Keratinocyte (primary cell): ENCODE measurements around the gene GALNT9. TPM values are rescaled to one million over a fixed set of nuclear protein-coding genes. Genes with fewer than 3 reads are reported as not detected.

Experiments used
- DNase-seq: peaks from one replicate; pipeline ENCODE4 v3.0.0-alpha.2; 2011; ENCODE audit warnings: low read depth, missing footprints, low spot score
- FAIRE-seq: peaks from 2 replicates; lab custom pipeline; 2011; peaks lifted over from hg19 to GRCh38; lab: Jason Lieb, UNC
- H2AFZ ChIP-seq: 2 replicates; pipeline ENCODE4 v1.6.0; 2012; ENCODE audit warnings: low read length, control low read depth, inconsistent platforms; ENCODE audit not compliant: control insufficient read depth
- H3K27ac ChIP-seq: 2 replicates; pipeline ENCODE4 v1.5.1; 2011; ENCODE audit warnings: low read length; ENCODE audit not compliant: control insufficient read depth, insufficient read depth
- H3K27me3 ChIP-seq: 3 replicates; pipeline ENCODE4 v1.6.0; 2011; ENCODE audit warnings: low read length; ENCODE audit not compliant: control insufficient read depth, insufficient read depth; ENCODE audit errors: extremely low read depth
- H3K36me3 ChIP-seq, 2 experiments: 2 replicates in 1 of 2; 3 replicates in 1 of 2; pipeline ENCODE4 v1.5.1; 2011; ENCODE audit warnings: low read length in 2 of 2, mild to moderate bottlenecking in 1 of 2; ENCODE audit not compliant: control insufficient read depth in 2 of 2, insufficient read depth in 2 of 2; ENCODE audit errors: extremely low read depth in 1 of 2
- H3K4me1 ChIP-seq: 3 replicates; pipeline ENCODE4 v1.5.1; 2011; ENCODE audit warnings: low read length; ENCODE audit not compliant: control insufficient read depth, insufficient read depth; ENCODE audit errors: extremely low read depth
- H3K4me2 ChIP-seq: 3 replicates; pipeline ENCODE4 v1.6.0; 2011; ENCODE audit warnings: low read depth, low read length; ENCODE audit not compliant: control insufficient read depth, insufficient read depth; ENCODE audit errors: extremely low read depth
- H3K4me3 ChIP-seq, 3 experiments: fragments of 200-600 bp in 1 of 3; sonication (generic) in 1 of 3; 2 replicates in 2 of 3; 3 replicates in 1 of 3; pipeline ENCODE4 v1.5.1; 2011 to 2016; ENCODE audit warnings: low read length in 3 of 3, mild to moderate bottlenecking in 3 of 3, control low read depth in 2 of 3, inconsistent platforms in 1 of 3, low read depth in 1 of 3, mixed read lengths in 1 of 3, mixed run types in 1 of 3, moderate library complexity in 1 of 3; ENCODE audit not compliant: control insufficient read depth in 2 of 3, insufficient read depth in 2 of 3; ENCODE audit errors: extremely low read depth in 1 of 3
- H3K79me2 ChIP-seq: 2 replicates; pipeline ENCODE4 v1.6.0; 2012; ENCODE audit warnings: low read length; ENCODE audit not compliant: control insufficient read depth, insufficient read depth
- H3K9ac ChIP-seq: 3 replicates; pipeline ENCODE4 v1.6.0; 2011; ENCODE audit warnings: low read length; ENCODE audit not compliant: control insufficient read depth, insufficient read depth; ENCODE audit errors: extremely low read depth
- H3K9me1 ChIP-seq: 3 replicates; pipeline ENCODE4 v1.6.0; 2011; ENCODE audit warnings: low read length; ENCODE audit not compliant: control insufficient read depth, insufficient read depth; ENCODE audit errors: extremely low read depth
- H3K9me3 ChIP-seq: 2 replicates; pipeline ENCODE4 v1.5.1; 2012; ENCODE audit warnings: low read depth, low read length; ENCODE audit not compliant: control insufficient read depth
- H4K20me1 ChIP-seq: 3 replicates; pipeline ENCODE4 v1.6.0; 2011; ENCODE audit warnings: low read length; ENCODE audit not compliant: control insufficient read depth, insufficient read depth; ENCODE audit errors: extremely low read depth
- EZH2 ChIP-seq: IDR thresholded peaks from one replicate; pipeline ENCODE4 v1.6.1; 2012; ENCODE audit warnings: inconsistent platforms, mild to moderate bottlenecking, low read length, moderate library complexity
- dilution Hi-C: fragments of 300-500 bp; cut with MboI; formaldehyde crosslinking; loops from one replicate; pipeline ENCODE4 v1.7.0; 2020; ENCODE audit warnings: low sequenced_read_pairs; ENCODE audit not compliant: extremely low pct_ligation_motif_present
- polyA plus RNA-seq, 5 experiments: library from polyadenylated mRNA; depleted of rRNA in 3 of 5; stranded (reverse) in 3 of 5; stranded (forward) in 1 of 5; unstranded in 1 of 5; fragments of >200 nt; gene quantifications; 1 replicate in 1 of 5; 2 replicates in 3 of 5; 3 replicates in 1 of 5; pipeline versions ENCODE4 v1.2.1 to v1.2.3, GENCODE V29; 2011 to 2012; ENCODE audit warnings: missing spikeins in 2 of 5, low read depth in 1 of 5, low replicate concordance in 1 of 5
- TF ChIP-seq, protein P1 (sequence below), 3 experiments: IDR thresholded peaks in 1 of 3; conservative IDR thresholded peaks in 1 of 3; optimal IDR thresholded peaks in 1 of 3; 2 replicates in 2 of 3; 3 replicates in 1 of 3; pipeline versions ENCODE3 to v1.5.1; 2011; ENCODE audit warnings: low read length in 3 of 3, mild to moderate bottlenecking in 3 of 3, moderate library complexity in 2 of 3, control low read depth in 1 of 3, inconsistent platforms in 1 of 3; ENCODE audit not compliant: insufficient read depth in 2 of 3; ENCODE audit errors: extremely low read depth in 1 of 3

Gene GALNT9
- polyA plus RNA-seq, 1 donor (not counting 4 experiments of a cell fraction or from before 2014, with no cell fraction given) = not detected

DNA sequence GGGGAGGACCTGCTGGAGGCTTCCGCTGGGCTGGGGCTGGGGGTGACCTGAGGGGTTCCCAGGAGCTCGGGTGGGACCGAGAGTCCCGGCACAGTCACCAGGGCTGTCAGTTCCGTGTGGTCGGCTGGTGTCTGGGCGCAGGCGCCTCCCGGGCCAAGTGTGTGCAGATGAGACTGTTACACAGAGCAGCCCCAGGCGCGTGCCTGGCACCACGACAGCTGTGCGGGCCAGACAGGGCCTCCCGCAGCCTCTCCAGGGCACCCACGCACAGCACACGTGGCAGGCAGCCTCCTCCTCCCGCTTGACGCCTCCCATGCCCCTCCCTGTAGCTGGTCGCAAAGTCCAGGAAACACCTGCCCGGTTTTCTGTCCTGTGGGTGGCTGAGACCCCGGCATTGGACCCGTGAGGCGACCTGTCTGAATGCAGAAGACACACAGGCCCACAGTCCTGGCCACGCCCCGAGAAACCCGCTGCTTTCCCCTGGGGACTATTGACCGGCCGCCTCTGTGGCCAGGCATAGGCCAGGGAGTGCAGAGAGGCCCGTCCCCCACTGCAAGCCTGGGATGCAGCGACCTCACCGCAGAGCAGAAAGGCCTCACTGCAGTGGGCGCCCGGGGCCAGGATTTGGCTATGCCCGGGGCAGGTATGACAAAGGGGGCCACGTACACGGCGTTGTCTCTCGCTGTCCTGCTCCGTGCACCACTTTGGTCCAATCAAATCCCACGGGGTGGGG lies 12.1 kb upstream of the GALNT9 start:
- FAIRE-seq (no peak), DNase-seq (no peak)
- no peaks in the 10 kb centered on the region for H3K4me1 ChIP-seq
- H3K9me3 ChIP-seq = peaks cover 11% of the 10 kb centered on the region
- H3K4me2 ChIP-seq = no peak overlapping the region
- H3K27ac ChIP-seq = no peak overlapping the region
- no peaks in the 10 kb centered on the region for H3K9me1 ChIP-seq
- H3K4me3 ChIP-seq = no peak overlapping the region
- H3K79me2 ChIP-seq = no peaks in the 10 kb centered on the region
- H4K20me1 ChIP-seq = no peaks in the 10 kb centered on the region
- no peak for TF ChIP-seq EZH2
- TF ChIP-seq, protein P1, sequence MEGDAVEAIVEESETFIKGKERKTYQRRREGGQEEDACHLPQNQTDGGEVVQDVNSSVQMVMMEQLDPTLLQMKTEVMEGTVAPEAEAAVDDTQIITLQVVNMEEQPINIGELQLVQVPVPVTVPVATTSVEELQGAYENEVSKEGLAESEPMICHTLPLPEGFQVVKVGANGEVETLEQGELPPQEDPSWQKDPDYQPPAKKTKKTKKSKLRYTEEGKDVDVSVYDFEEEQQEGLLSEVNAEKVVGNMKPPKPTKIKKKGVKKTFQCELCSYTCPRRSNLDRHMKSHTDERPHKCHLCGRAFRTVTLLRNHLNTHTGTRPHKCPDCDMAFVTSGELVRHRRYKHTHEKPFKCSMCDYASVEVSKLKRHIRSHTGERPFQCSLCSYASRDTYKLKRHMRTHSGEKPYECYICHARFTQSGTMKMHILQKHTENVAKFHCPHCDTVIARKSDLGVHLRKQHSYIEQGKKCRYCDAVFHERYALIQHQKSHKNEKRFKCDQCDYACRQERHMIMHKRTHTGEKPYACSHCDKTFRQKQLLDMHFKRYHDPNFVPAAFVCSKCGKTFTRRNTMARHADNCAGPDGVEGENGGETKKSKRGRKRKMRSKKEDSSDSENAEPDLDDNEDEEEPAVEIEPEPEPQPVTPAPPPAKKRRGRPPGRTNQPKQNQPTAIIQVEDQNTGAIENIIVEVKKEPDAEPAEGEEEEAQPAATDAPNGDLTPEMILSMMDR (optimal IDR thresholded peaks at IDR 0.05 in 1 of 3, IDR thresholded peaks at IDR 0.05 in 1 of 3, conservative IDR thresholded peaks at IDR 0.05 in 1 of 3; ENCODE audit: extremely low read depth in 1 of 3, insufficient read depth in 2 of 3, low read length in 3 of 3) = no peak
- dilution Hi-C loops = no loop called here
- peaks cover 8% of the 10 kb centered on the region for H3K27me3 ChIP-seq
- no peak overlapping the region for H2AFZ ChIP-seq
- H3K36me3 ChIP-seq = no peaks in the 10 kb centered on the region
- H3K9ac ChIP-seq = no peak overlapping the region

DNA sequence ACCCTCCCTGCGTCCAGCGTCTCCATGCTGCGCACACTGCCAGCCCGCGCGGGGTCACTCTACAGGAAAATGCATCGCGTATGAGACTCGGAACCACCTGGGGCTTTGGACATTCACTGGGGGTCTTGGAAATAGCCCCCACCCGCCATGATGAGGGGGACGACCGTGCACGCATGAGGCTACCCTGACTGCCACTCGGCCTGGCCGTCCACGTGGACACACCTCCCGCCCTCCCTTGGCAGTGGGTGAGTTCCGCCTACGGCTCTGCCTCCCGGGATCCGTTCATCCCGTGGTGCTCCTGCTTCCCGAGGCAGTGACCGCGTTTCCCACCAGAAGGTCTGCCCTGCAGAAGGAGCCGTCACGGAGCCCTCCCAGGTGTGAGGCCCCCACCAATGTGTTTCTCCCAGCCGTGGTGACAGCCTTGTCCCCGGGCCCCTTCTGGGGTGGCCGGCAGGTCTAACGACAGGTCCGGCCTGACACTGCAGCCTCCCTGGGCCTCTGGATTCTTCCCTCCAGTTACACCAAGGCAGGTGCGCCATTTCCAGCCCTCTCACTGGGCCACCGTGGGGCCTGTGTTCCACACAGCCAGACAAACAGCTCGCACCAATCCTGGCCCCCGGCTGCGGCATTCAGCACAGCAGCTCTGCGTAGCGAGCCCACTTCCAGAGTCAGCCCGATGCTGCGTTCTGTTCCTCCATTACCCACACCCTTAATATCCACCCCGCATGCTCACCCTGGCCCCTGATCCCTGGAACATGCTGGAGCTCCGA lies 11.1 kb upstream of the GALNT9 start:
- FAIRE-seq (no peak), DNase-seq (no peak)
- TF ChIP-seq EZH2 = no peak
- TF ChIP-seq, protein P1 (optimal IDR thresholded peaks at IDR 0.05 in 1 of 3, IDR thresholded peaks at IDR 0.05 in 1 of 3, conservative IDR thresholded peaks at IDR 0.05 in 1 of 3; ENCODE audit: extremely low read depth in 1 of 3, insufficient read depth in 2 of 3, low read length in 3 of 3) = no peak
- no peaks in the 10 kb centered on the region for H3K79me2 ChIP-seq
- H3K4me3 ChIP-seq = no peak overlapping the region
- H3K27ac ChIP-seq = no peak overlapping the region
- dilution Hi-C loops = no loop called here
- H3K9ac ChIP-seq = no peak overlapping the region
- peaks cover 12% of the 10 kb centered on the region for H3K9me3 ChIP-seq
- no peak overlapping the region for H2AFZ ChIP-seq
- no peaks in the 10 kb centered on the region for H3K9me1 ChIP-seq
- no peak overlapping the region for H3K4me2 ChIP-seq
- no peaks in the 10 kb centered on the region for H4K20me1 ChIP-seq
- no peaks in the 10 kb centered on the region for H3K36me3 ChIP-seq
- H3K4me1 ChIP-seq = no peaks in the 10 kb centered on the region
- peaks cover 8% of the 10 kb centered on the region for H3K27me3 ChIP-seq
